ENCODE results near the gene C22orf42.

DNA sequence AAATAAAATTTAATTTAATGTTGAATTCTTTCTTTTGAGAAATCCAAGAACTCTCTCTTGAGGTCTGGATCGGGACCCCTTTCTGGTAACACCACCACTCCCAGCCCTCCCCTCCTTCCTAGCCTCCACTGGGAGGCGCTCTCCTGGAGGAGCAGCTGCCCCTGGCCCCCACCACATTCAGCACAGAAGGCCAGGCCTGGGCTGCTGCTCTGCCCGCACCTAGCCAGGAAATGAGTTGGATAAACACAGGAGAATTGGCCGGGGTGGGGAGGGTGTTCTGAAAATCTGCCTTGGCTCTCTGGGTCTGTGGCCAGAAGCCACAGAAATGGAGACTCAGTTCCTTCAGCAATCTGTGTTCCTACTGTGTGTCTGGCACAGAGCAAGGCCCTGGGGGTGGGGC, 31.2 kb downstream of the C22orf42 start:
- TF ChIP-seq, protein P1, sequence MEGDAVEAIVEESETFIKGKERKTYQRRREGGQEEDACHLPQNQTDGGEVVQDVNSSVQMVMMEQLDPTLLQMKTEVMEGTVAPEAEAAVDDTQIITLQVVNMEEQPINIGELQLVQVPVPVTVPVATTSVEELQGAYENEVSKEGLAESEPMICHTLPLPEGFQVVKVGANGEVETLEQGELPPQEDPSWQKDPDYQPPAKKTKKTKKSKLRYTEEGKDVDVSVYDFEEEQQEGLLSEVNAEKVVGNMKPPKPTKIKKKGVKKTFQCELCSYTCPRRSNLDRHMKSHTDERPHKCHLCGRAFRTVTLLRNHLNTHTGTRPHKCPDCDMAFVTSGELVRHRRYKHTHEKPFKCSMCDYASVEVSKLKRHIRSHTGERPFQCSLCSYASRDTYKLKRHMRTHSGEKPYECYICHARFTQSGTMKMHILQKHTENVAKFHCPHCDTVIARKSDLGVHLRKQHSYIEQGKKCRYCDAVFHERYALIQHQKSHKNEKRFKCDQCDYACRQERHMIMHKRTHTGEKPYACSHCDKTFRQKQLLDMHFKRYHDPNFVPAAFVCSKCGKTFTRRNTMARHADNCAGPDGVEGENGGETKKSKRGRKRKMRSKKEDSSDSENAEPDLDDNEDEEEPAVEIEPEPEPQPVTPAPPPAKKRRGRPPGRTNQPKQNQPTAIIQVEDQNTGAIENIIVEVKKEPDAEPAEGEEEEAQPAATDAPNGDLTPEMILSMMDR (IDR thresholded peaks at IDR 0.05): no peak
- no peak for TF ChIP-seq POLR2A (IDR thresholded peaks at IDR 0.05)
